ENCODE data around the gene CHAC1. TPM values are rescaled to one million over a fixed set of nuclear protein-coding genes. Genes with fewer than 3 reads are reported as not detected.

The CHAC1 gene
- polyA plus RNA-seq, 1 experiment, result 155 TPM

- Histone ChIP-seq H3K4me3 (ENCODE audit: low read depth, low read length) (no peak overlapping the region), H3K27me3 (ENCODE audit: control insufficient read depth, insufficient read depth, low read length) (no peaks in the 10 kb centered on the region), H3K36me3 (ENCODE audit: control insufficient read depth, insufficient read depth, low read length) (peaks cover 4% of the 10 kb centered on the region)
- ChIA-PET CTCF (interaction anchor here (1.4 to 2.4 kb wide), 2 partner anchors 48 kb away, joined by 4 to 7 read pairs; no protein-coding TSS in a partner anchor), POLR2A (no interaction called here)
- no peak for TF ChIP-seq CTCF (IDR thresholded peaks at IDR 0.05; ENCODE audit: insufficient read depth, low read depth, low read length)
- DNase-seq (ENCODE audit: low read depth), result no peak
These were observed 36.8 kb downstream of the CHAC1 start for GRCh38 chr15:40990080-40990479.

- Histone ChIP-seq H3K4me3 (ENCODE audit: low read depth, low read length) (no peak overlapping the region), H3K27me3 (ENCODE audit: control insufficient read depth, insufficient read depth, low read length) (no peaks in the 10 kb centered on the region), H3K36me3 (ENCODE audit: control insufficient read depth, insufficient read depth, low read length) (peaks cover 4% of the 10 kb centered on the region)
- no peak for TF ChIP-seq CTCF (IDR thresholded peaks at IDR 0.05; ENCODE audit: insufficient read depth, low read depth, low read length)
- DNase-seq (ENCODE audit: low read depth), result no peak
- POLR2A ChIA-PET, result no interaction called here
- CTCF ChIA-PET, result interaction anchor here (0.9 to 2.4 kb wide), 2 partner anchors 9 to 49 kb away, joined by 4 to 7 read pairs; no protein-coding TSS in a partner anchor
These were observed 37.5 kb downstream of the CHAC1 start for GRCh38 chr15:40990789-40991188.

- H3K4me3 ChIP-seq (ENCODE audit: low read depth, low read length), result no peak overlapping the region
- no peaks in the 10 kb centered on the region for H3K27me3 ChIP-seq (ENCODE audit: control insufficient read depth, insufficient read depth, low read length)
- peaks cover 4% of the 10 kb centered on the region; the same call in 1 of the 2 replicates for H3K36me3 ChIP-seq (ENCODE audit: control insufficient read depth, insufficient read depth, low read length)
- CTCF ChIA-PET, result interaction anchor here (0.9 to 2.4 kb wide), 5 partner anchors 9 to 50 kb away, joined by 3 to 7 read pairs (median 5); no protein-coding TSS in a partner anchor
- no peak for DNase-seq (ENCODE audit: low read depth)
- POLR2A ChIA-PET, result no interaction called here
- no peak for TF ChIP-seq CTCF (IDR thresholded peaks at IDR 0.05; ENCODE audit: insufficient read depth, low read depth, low read length)
These were observed 38.1 kb downstream of the CHAC1 start for GRCh38 chr15:40991355-40991754.

- ChIA-PET CTCF (interaction anchor here (0.6 to 2.4 kb wide), 6 partner anchors 10 to 50 kb away, joined by 3 to 7 read pairs (median 4); no protein-coding TSS in a partner anchor), POLR2A (interaction anchor here (0.6 kb wide), 2 partner anchors 91 to 1835 kb away, joined by 3 to 16 read pairs; no protein-coding TSS in a partner anchor)
- no peak for DNase-seq (ENCODE audit: low read depth)
- Histone ChIP-seq H3K4me3 (ENCODE audit: low read depth, low read length) (no peak overlapping the region), H3K27me3 (ENCODE audit: control insufficient read depth, insufficient read depth, low read length) (no peaks in the 10 kb centered on the region), H3K36me3 (ENCODE audit: control insufficient read depth, insufficient read depth, low read length) (peaks cover 4% of the 10 kb centered on the region; the same call in 1 of the 2 replicates)
- TF ChIP-seq CTCF (IDR thresholded peaks at IDR 0.05; ENCODE audit: insufficient read depth, low read depth, low read length), result no peak
These were observed 39.0 kb downstream of the CHAC1 start for GRCh38 chr15:40992241-40992741.

- Histone ChIP-seq H3K4me3 (ENCODE audit: low read depth, low read length) (no peak overlapping the region), H3K27me3 (ENCODE audit: control insufficient read depth, insufficient read depth, low read length) (no peaks in the 10 kb centered on the region), H3K36me3 (ENCODE audit: control insufficient read depth, insufficient read depth, low read length) (peaks cover 5% of the 10 kb centered on the region; the same call in 1 of the 2 replicates)
- ChIA-PET CTCF (interaction anchor here (0.6 to 1.3 kb wide), 4 partner anchors 10 to 29 kb away, joined by 3 to 6 read pairs (median 4); no protein-coding TSS in a partner anchor), POLR2A (interaction anchor here (0.6 kb wide), 1 partner anchor 1835 kb away, joined by 16 read pairs; no protein-coding TSS in a partner anchor)
- no peak for TF ChIP-seq CTCF (IDR thresholded peaks at IDR 0.05; ENCODE audit: insufficient read depth, low read depth, low read length)
- DNase-seq (ENCODE audit: low read depth), result no peak
These were observed 39.6 kb downstream of the CHAC1 start for GRCh38 chr15:40992825-40993224.
